Pancreas (tissue), 10 donors: Measurements from ENCODE around the gene KCNQ5. TPM values are rescaled to one million over a fixed set of nuclear protein-coding genes. Genes with fewer than 3 reads are reported as not detected.

Source experiments
- ATAC-seq, 4 donors: fragments of 200-7000 bp; cut with Tn5 transposase; one replicate each; pipeline versions ENCODE4 v1.8.0 to v1.9.1; 2020; ENCODE audit warnings: mild to moderate bottlenecking in 4 of 4, moderate library complexity in 4 of 4
- DNase-seq, 6 donors: peaks; one replicate each; pipeline ENCODE4 v3.0.0-alpha.2; 2020
- FAIRE-seq: peaks from 2 replicates; lab custom pipeline; 2012; peaks lifted over from hg19 to GRCh38; lab: Jason Lieb, UNC
- H3K27ac ChIP-seq, 4 donors: fragments of 200-600 bp; sonication (generic); 1 replicate in 3 of 4; 2 replicates in 1 of 4; pipeline versions ENCODE4 v1.5.0 to v1.8.0; 2020
- H3K27me3 ChIP-seq, 4 donors: fragments of 200-600 bp; one replicate each; pipeline ENCODE4 v1.8.0; 2021
- H3K36me3 ChIP-seq, 3 donors: fragments of 200-600 bp; sonication (generic) in 1 of 3; one replicate each; pipeline versions ENCODE4 v1.5.0 to v1.8.0; 2020 to 2021
- H3K4me1 ChIP-seq, 3 donors: fragments of 200-600 bp; one replicate each; pipeline ENCODE4 v1.8.0; 2021
- H3K4me3 ChIP-seq, 4 donors: fragments of 200-600 bp; sonication (generic) in 2 of 4; one replicate each; pipeline versions ENCODE4 v1.5.0 to v1.8.0; 2020 to 2021
- H3K9me3 ChIP-seq, 4 donors: fragments of 200-600 bp; one replicate each; pipeline ENCODE4 v1.8.0; 2021
- CTCF ChIP-seq, 4 donors: fragments of 200-600 bp; sonication (generic) in 3 of 4; IDR thresholded peaks; one replicate each; pipeline versions ENCODE4 v1.5.0 to v1.8.0; 2021; ENCODE audit warnings: antibody characterized with exemption in 4 of 4
- WGBS, 2 donors: extraction: QIAGEN DNeasy Blood & Tissue Kit; methylation state at CpG; one replicate each; pipeline ENCODE4 v1.1.7; 2013; 5-methylcytosine and 5-hydroxymethylcytosine counted together
- intact Hi-C, 3 donors: fragments of 100-400 bp; cut with DNase I; formaldehyde crosslinking; loops; one replicate each; pipeline versions ENCODE4 v1.11.1 to v1.14.2; 2022
- polyA plus RNA-seq, 2 donors: library from polyadenylated mRNA; stranded (reverse); fragments of 200-250 nt; gene quantifications; one replicate each; pipeline ENCODE4 v1.2.3, GENCODE V29; 2013
- total RNA-seq, 6 donors: library from RNA; stranded (reverse); fragmentation: NEBNext Ultra II Directional in 4 of 6; extraction: Animal tissue kit (Norgen Biotek cat#: 25700) in 4 of 6; gene quantifications; one replicate each; pipeline versions ENCODE4 v1.2.1 to v1.2.4, GENCODE V29; 2021 to 2023
- donor health status: healthy with polysubstance abuse.
- donor health status: DM: no; HTN: no; CAD: no; lungs with moderate emphysema.
- donor health status: DM: no; HTN: no; CAD: no.
- donor health status: control.
- donor health status: control.
- donor health status: Bipolar disorder and iron deficiency.
- donor health status: DM: yes; HTN: yes; CAD: no.
- donor health status: DM: no; HTN: no; CAD: no.
- donor health status: DM: no; HTN: no; CAD: no.
- donor health status: DM: yes; HTN: yes; CAD: no.

The KCNQ5 gene
- total and polyA plus RNA-seq, 8 donors = 0.03 to 1.1 (median 0.13) TPM

- H3K36me3 ChIP-seq = no peaks in the 10 kb centered on the region
- H3K27ac ChIP-seq = no peak overlapping the region
- H3K4me1 ChIP-seq = no peaks in the 10 kb centered on the region
- DNase-seq (no peak), FAIRE-seq (no peak), ATAC-seq (no peak)
- intact Hi-C loops = no loop called here
- H3K4me3 ChIP-seq = no peak overlapping the region
- H3K27me3 ChIP-seq = no peaks in the 10 kb centered on the region
- WGBS, 2 donors = 43 to 50% methylated on average over 4 of the region's 4 CpGs
- no peaks in the 10 kb centered on the region for H3K9me3 ChIP-seq
- no peak for TF ChIP-seq CTCF (IDR thresholded peaks at IDR 0.05)
These were observed 463.6 kb downstream of the KCNQ5 start for GRCh38 chr6:73085443-73085871.

- TF ChIP-seq CTCF (IDR thresholded peaks at IDR 0.05) = no peak
- no peaks in the 10 kb centered on the region for H3K36me3 ChIP-seq
- H3K4me3 ChIP-seq = no peak overlapping the region
- ATAC-seq = no peak
- no peak for DNase-seq
- H3K27ac ChIP-seq = no peak overlapping the region
- intact Hi-C loops = no loop called here
- no peak for FAIRE-seq
- no peaks in the 10 kb centered on the region for H3K9me3 ChIP-seq
- H3K4me1 ChIP-seq = no peaks in the 10 kb centered on the region
- WGBS, 2 donors = 65 to 84% methylated on average over 2 of the region's 2 CpGs
- no peaks in the 10 kb centered on the region for H3K27me3 ChIP-seq
These were observed 464.9 kb downstream of the KCNQ5 start for GRCh38 chr6:73086726-73087125.

- no peak overlapping the region for H3K27ac ChIP-seq
- TF ChIP-seq CTCF (IDR thresholded peaks at IDR 0.05) = no peak
- no peaks in the 10 kb centered on the region for H3K4me1 ChIP-seq
- H3K9me3 ChIP-seq = no peaks in the 10 kb centered on the region
- no peak overlapping the region for H3K4me3 ChIP-seq
- no peaks in the 10 kb centered on the region for H3K27me3 ChIP-seq
- 63 to 71% methylated on average over 4 of the region's 4 CpGs for WGBS, 2 donors
- no peak for DNase-seq
- intact Hi-C loops = no loop called here
- no peak for ATAC-seq
- no peaks in the 10 kb centered on the region for H3K36me3 ChIP-seq
- no peak for FAIRE-seq
These were observed 466.4 kb downstream of the KCNQ5 start for GRCh38 chr6:73088138-73088813.

GRCh38 chr6:73104921-73105320, 483.1 kb downstream of the KCNQ5 start:
- intact Hi-C loops = no loop called here
- H3K27ac ChIP-seq = no peak overlapping the region
- 38% methylated on average over 4 of the region's 4 CpGs for WGBS, 2 donors
- H3K27me3 ChIP-seq = no peaks in the 10 kb centered on the region
- FAIRE-seq (no peak), DNase-seq (no peak), ATAC-seq (no peak)
- no peak for TF ChIP-seq CTCF (IDR thresholded peaks at IDR 0.05)
- no peak overlapping the region for H3K4me3 ChIP-seq
- H3K36me3 ChIP-seq = no peaks in the 10 kb centered on the region
- no peaks in the 10 kb centered on the region for H3K9me3 ChIP-seq
- no peaks in the 10 kb centered on the region for H3K4me1 ChIP-seq

- TF ChIP-seq CTCF (IDR thresholded peaks at IDR 0.05) = no peak
- H3K36me3 ChIP-seq = no peaks in the 10 kb centered on the region
- FAIRE-seq (no peak), ATAC-seq (no peak), DNase-seq (no peak)
- H3K4me1 ChIP-seq = no peaks in the 10 kb centered on the region
- intact Hi-C loops = no loop called here
- no peaks in the 10 kb centered on the region for H3K9me3 ChIP-seq
- no peak overlapping the region for H3K27ac ChIP-seq
- WGBS, 2 donors = 60 to 72% methylated on average over 1 of the region's 1 CpG
- H3K4me3 ChIP-seq = no peak overlapping the region
- no peaks in the 10 kb centered on the region for H3K27me3 ChIP-seq
These were observed 485.2 kb downstream of the KCNQ5 start for GRCh38 chr6:73107016-73107415.
